22Rv1 (cell line): ENCODE results near the gene GHRL.

Experiments used
- CTCF ChIP-seq: fragments of 450-650 bp; IDR thresholded peaks from 2 replicates; pipeline ENCODE4 v1.5.1; 2017; ENCODE audit warnings: mild to moderate bottlenecking
- ZFX ChIP-seq: fragments of 450-650 bp; IDR thresholded peaks from 2 replicates; pipeline ENCODE4 v1.6.1; 2017; ENCODE audit warnings: antibody characterized with exemption, borderline replicate concordance

GRCh38 chr3:10290481-10291176 lies 2.1 kb downstream of the GHRL start:
- TF ChIP-seq CTCF (no peak), ZFX (no peak)
